Ascending aorta (tissue), 2 donors: ENCODE data around the gene PRKAR1B. TPM values are rescaled to one million over a fixed set of nuclear protein-coding genes. Genes with fewer than 3 reads are reported as not detected.

Experiments
- DNase-seq, 2 donors: peaks; one replicate each; pipeline ENCODE4 v3.0.0-alpha.2; 2019; ENCODE audit warnings: low spot score in 2 of 2
- H3K27ac ChIP-seq, 2 donors: fragments of 200-600 bp; sonication (generic); one replicate each; pipeline ENCODE4 v1.5.1; 2016 to 2017; ENCODE audit warnings: mild to moderate bottlenecking in 1 of 2
- H3K27me3 ChIP-seq: fragments of 200-600 bp; sonication (generic); one replicate; pipeline ENCODE4 v1.5.1; 2017
- H3K36me3 ChIP-seq, 2 donors: fragments of 200-600 bp; sonication (generic); one replicate each; pipeline ENCODE4 v1.5.1; 2016
- H3K4me1 ChIP-seq, 2 donors: fragments of 200-600 bp; sonication (generic); one replicate each; pipeline ENCODE4 v1.5.1; 2016 to 2017; ENCODE audit warnings: mild to moderate bottlenecking in 1 of 2
- H3K4me3 ChIP-seq, 2 donors: fragments of 200-600 bp; sonication (generic); one replicate each; pipeline ENCODE4 v1.5.1; 2016 to 2017; ENCODE audit warnings: mild to moderate bottlenecking in 1 of 2
- H3K9me3 ChIP-seq, 2 donors: fragments of 200-600 bp; sonication (generic); one replicate each; pipeline ENCODE4 v1.5.1; 2016
- CTCF ChIP-seq, 3 experiments: fragments of 200-600 bp in 2 of 3; fragments of 450-650 bp in 1 of 3; sonication (generic) in 2 of 3; IDR thresholded peaks; one replicate each; pipeline ENCODE4 v1.5.1; 2016 to 2019; ENCODE audit warnings: antibody characterized with exemption in 3 of 3, mild to moderate bottlenecking in 1 of 3, moderate library complexity in 1 of 3
- intact Hi-C: fragments of 100-400 bp; cut with DNase I; formaldehyde crosslinking; loops from one replicate; pipeline ENCODE4 v1.15.1; 2023
- total RNA-seq: library from RNA; depleted of rRNA; stranded (reverse); fragments of >200 nt; gene quantifications from one replicate; pipeline ENCODE4 v1.1.0, GENCODE V29; 2016

PRKAR1B gene
- total RNA-seq, 1 donor from 2014 or later: 13.0 TPM

GRCh38 chr7:738241-738640, 11.2 kb upstream of the PRKAR1B start:
- Histone ChIP-seq H3K36me3 (peaks cover 19 to 36% of the 10 kb centered on the region in 2 donors), H3K4me3 (no peak overlapping the region), H3K9me3 (peaks cover 6 to 9% of the 10 kb centered on the region in 2 donors), H3K4me1 (no peaks in the 10 kb centered on the region), H3K27me3 (no peaks in the 10 kb centered on the region), H3K27ac (no peak overlapping the region)
- intact Hi-C loops: no loop called here
- TF ChIP-seq CTCF (IDR thresholded peaks at IDR 0.05): no peak
- no peak for DNase-seq

GRCh38 chr7:734808-735207, 7.7 kb upstream of the PRKAR1B start:
- no peak overlapping the region for H3K4me3 ChIP-seq
- intact Hi-C loops: no loop called here

GRCh38 chr7:734214-734613, 7.1 kb upstream of the PRKAR1B start:
- TF ChIP-seq CTCF (IDR thresholded peaks at IDR 0.05): no peak
- Histone ChIP-seq H3K27me3 (no peaks in the 10 kb centered on the region), H3K36me3 (peaks cover 18 to 41% of the 10 kb centered on the region in 2 donors), H3K4me1 (no peaks in the 10 kb centered on the region), H3K27ac (no peak overlapping the region), H3K4me3 (no peak overlapping the region), H3K9me3 (peaks cover 6 to 9% of the 10 kb centered on the region in 2 donors)
- intact Hi-C loops: no loop called here
- DNase-seq: no peak

More at GRCh38 chr7:734808-735207, 7.7 kb upstream of the PRKAR1B start:
- Histone ChIP-seq H3K4me1 (no peaks in the 10 kb centered on the region), H3K27ac (no peak overlapping the region), H3K36me3 (peaks cover 18 to 36% of the 10 kb centered on the region in 2 donors), H3K9me3 (peaks cover 6 to 9% of the 10 kb centered on the region in 2 donors), H3K27me3 (no peaks in the 10 kb centered on the region)
- DNase-seq: no peak
- TF ChIP-seq CTCF (IDR thresholded peaks at IDR 0.05): no peak

GRCh38 chr7:732556-732955, 5.5 kb upstream of the PRKAR1B start:
- Histone ChIP-seq H3K4me3 (no peak overlapping the region), H3K36me3 (peaks cover 18 to 42% of the 10 kb centered on the region in 2 donors), H3K27ac (no peak overlapping the region), H3K4me1 (peaks cover 0 to 3% of the 10 kb centered on the region in 2 donors), H3K9me3 (peaks cover 6 to 9% of the 10 kb centered on the region in 2 donors), H3K27me3 (no peaks in the 10 kb centered on the region)
- TF ChIP-seq CTCF (IDR thresholded peaks at IDR 0.05): no peak
- DNase-seq: no peak
- intact Hi-C loops: no loop called here

- Histone ChIP-seq H3K27ac (no peak overlapping the region), H3K36me3 (peaks cover 18 to 42% of the 10 kb centered on the region in 2 donors), H3K27me3 (no peaks in the 10 kb centered on the region), H3K4me3 (no peak overlapping the region), H3K9me3 (peaks cover 6 to 9% of the 10 kb centered on the region in 2 donors), H3K4me1 (peaks cover 0 to 4% of the 10 kb centered on the region in 2 donors)
- no peak for DNase-seq
- TF ChIP-seq CTCF (IDR thresholded peaks at IDR 0.05): no peak
- intact Hi-C loops: no loop called here
Measured at GRCh38 chr7:732094-732541, 5.0 kb upstream of the PRKAR1B start.
